HG02884 (cell line): ENCODE data around the gene SLC52A3.

Source experiments
- ATAC-seq: cut with Tn5 transposase; IDR thresholded peaks from one replicate; pipeline ENCODE4 v1.9.1; 2021; ENCODE audit warnings: mild to moderate bottlenecking, moderate library complexity; ENCODE audit not compliant: unreplicated experiment

The SLC52A3 gene

DNA sequence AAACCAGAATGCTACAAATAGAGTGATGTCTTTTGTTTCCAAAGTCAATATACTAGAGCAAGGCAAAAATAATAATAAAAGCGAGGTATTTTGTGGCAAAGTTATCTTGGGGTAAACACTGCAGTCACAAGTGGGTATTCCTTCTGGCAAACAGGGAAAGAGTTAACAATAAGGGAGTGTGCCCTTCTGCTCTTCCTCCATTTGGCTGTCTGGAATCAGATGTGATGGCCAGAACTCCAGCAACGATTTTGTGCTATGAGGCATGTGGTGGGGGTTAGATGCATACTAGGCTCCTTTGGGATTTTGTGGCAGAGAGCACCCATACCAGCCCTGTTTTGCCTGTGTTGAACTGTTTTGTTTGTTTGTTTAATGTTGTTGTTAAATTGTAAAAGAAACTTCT is 2.4 kb upstream of the SLC52A3 start:
- ATAC-seq, result no peak

DNA sequence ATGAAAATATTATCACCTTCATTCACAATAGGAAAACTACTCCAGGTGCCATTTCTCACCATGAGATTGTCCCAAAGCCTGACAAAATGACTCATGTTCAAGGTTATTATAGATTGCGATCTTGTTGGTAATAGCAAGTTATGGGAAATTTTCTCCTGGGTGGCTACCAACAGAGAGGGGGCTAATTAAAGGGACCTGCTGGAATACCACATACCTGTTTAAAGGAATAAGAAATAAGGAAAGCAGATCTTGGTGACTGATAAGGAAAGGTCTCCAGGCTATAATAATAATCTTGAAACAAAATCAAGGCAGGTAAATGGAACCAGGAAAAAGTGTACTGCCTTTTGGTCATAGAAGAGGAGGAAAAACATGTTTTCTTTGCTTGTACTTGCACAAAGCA is 1.4 kb downstream of the SLC52A3 start:
- no peak for ATAC-seq

DNA sequence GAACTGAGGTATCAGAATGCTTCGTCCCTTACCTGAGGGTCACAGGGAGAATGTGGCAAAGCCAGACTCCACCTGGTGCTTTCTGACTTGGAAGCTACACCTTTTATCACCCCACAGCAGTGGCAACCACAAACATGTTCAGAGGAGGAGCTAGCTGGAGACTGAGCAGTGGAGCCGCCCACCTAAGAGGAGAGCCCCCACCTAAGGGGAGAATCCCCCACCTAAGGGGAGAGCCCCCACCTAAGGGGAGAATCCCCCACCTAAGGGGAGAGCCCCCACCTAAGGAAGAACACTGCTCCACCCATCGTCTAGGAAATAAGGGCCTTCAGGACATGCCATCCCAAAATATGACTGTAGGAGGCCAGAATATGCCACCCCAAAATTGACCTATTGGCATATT is 4.0 kb downstream of the SLC52A3 start:
- no peak for ATAC-seq

DNA sequence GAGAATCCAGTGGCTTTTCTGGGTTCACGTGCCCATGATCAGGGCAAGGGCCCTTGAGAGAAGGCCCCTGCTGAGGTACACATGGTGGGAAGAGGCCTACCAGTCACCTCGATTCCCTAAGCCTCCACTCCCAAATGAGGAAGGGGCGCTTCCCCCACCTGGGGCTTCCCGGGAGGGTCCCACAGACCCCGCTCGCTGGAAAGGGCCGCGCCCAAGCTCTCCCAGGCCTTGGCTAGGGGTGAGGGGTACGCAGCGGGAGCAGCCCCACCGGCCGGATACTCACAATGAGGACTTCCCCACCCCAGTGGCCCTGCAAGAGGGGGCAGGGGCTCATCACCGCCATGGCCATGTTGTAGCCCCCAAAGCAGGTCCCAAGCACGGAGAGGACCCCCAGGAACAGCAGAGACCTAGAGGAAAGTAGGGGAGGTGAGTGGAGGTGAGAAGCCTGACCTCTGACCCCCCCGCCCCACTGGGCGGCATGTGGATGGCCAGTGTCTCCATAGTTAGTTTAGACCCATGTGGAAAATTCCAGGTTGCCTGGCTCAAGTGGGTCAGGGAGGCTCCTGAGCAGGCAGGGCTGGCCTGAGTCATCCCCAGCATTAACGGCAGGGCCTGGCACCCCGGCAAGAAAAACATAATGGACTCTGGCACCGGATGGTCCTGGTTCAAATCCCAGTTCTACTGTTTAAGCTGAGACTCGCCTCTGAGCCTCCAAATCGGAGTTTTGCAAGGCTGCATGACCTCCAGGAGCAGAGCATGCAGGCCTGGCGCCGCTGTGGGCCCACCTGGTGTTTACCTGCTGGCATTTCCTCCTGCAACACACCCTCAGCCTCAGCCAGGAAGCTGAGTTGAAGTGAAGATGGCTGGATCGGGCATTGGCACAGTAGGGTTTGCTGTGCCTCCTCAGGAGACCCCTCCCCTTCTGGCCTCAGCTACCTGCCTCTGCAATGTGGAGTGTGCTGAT is 6.6 kb downstream of the SLC52A3 start:
- ATAC-seq, result no peak

DNA sequence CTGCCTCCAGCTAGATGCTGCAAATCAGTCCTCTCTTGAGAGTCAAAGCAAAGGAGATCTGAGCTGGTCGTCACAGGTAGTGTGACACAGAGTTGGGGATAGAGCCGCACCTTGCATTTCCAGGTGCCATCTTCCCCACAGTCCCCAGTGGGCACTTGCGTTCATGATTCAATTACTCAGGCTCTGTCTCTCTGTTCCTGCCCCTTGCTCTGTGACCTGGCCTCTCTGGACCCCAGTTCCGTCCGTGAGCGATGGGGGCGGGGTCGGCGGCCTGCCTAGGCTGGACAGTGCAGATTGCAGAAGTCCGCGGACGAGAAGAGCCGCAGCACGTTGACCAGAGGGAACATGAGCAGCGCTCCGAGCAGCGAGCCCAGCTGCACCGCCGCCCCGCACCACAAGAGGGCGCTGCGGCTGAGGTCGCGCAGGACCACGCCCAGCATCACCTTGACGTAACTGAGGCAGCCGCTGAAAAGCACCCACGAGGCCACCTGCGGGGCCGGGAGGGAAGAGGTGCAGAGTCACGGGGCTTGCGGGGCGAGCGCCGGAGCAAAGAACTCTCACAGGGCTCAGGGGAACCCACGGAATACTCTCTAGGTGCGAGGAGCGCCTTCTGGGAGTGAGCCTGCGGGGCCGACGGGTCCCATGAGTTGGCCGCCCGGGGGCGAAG is 7.4 kb downstream of the SLC52A3 start:
- ATAC-seq, result no peak

DNA sequence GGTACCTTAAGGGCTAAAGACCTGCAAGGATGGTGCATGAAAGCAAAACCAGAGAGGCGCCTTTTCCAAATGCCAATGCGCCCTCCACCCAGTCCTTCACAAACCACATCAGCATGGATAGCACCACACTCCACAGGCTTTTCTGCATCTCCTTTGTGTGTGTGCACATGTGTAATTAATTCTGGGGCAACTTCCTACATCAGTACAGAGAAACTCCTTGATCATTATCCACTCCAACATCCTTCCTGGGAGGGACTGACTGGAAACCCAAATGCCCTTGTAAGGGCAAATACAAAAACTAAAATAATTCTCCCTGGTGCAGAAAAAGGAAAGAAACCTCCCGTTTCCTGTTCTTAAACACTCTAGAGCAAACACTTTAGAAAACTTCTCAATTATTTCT is 10.8 kb downstream of the SLC52A3 start:
- no peak for ATAC-seq

DNA sequence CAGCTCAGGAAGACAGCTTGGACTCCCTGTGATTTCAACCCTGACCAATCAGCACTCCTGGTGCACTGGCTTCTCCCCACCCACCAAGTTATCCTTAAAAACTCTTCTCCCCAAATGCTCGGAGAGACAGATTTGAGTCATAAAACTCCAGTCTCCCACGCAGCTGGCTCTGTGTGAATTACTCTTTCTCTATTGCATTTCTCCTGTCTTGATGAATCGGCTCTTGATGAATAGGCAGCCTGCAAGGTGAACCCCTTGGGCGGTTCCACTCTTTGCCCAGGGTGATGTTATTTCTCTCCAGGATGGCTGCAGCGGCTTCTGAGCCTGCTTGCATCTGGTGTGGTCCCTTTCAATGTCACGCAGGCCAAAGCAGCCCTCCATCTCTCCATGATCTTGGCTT is 12.4 kb downstream of the SLC52A3 start:
- no peak for ATAC-seq

DNA sequence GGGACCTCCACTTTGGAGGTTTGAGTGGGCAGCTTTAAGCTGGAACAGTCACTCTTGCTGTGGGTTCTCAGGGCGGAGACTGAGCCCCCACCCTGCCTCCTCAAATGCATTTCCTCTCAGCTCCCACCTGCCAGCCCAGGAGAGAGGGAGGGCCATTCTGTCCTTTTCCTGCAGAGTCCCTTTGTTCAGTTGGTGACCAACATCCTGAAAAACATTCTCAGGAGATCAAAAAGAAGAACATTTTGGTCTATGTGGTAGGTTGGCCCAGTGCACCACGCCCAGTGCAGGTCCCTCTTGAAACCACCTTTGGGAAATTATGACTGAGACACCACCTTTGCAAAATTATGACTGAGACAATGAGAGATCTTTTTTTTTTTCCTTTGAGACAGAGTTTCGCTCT is 13.4 kb downstream of the SLC52A3 start:
- ATAC-seq, result no peak

DNA sequence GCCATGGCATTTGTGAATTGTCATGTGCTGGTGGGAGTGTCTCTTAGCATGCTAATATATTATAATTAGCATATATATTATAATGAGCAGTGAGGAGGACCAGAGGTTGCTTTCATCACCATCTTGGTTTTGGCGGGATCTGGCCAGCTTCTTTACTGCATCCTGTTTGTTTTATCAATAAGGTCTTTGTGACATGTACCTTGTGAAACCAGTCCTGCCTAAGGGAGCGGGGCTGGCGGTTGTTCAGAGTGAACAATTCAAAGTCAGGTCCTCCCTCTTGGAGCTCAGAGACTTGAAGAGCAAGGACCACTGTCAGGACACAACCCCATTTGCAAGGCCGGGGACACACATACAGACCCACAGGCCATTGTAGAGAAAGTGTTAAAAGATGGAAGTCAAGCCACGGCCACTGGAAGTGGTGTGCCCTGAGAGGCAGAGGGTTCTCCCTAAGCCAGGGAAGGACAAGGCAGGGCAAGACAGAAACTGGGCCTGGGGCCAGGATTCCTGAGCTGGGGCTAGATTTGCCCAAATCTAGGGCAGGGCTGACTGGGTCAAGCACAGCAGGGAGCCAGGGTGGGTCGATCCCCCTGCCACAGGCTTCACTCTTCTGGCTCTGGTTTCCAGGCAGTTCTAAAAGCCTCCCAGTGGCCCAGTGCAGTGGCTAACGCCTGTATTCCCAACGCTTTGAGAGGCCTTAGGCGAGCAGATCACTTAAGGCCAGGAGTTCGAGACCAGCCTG is 14.2 kb downstream of the SLC52A3 start:
- ATAC-seq, result no peak

DNA sequence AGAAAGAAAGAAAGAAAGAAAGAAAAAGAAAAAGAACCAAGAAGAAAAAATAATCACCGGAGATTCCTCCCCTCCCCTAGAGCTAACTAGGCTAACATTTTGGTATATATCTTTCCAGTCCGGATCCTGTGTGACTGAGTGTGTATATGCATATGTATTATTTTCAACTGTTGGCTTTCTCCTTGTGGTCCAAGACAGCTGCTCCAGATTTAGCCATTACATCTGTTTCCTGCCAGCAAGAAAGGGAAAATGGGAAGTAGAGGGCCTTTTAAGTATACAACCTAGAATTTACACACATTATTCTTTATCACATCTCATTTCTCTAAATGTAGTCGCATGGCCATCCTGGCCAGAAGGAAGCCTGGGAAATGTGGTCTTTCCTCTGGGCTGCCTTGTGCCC is 15.2 kb downstream of the SLC52A3 start:
- ATAC-seq, result no peak

DNA sequence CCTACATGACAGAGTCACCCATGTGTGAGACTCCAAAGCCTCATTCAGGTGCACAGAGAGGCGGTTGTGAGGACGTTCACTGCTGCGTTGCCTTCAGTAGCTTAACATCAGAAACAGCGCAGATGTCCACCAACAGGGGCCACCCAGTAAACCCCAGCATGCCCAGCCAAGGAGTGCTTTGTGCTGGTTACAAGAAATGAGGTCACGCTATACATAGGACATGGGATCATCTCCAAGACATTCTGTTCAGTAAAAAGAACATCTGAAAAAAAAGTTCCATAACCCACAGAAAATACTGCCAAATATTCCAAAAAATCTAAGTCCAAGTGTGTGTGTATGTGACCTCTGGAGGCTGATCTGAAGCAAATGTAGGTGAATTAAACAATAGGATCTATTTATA is 16.0 kb downstream of the SLC52A3 start:
- no peak for ATAC-seq

DNA sequence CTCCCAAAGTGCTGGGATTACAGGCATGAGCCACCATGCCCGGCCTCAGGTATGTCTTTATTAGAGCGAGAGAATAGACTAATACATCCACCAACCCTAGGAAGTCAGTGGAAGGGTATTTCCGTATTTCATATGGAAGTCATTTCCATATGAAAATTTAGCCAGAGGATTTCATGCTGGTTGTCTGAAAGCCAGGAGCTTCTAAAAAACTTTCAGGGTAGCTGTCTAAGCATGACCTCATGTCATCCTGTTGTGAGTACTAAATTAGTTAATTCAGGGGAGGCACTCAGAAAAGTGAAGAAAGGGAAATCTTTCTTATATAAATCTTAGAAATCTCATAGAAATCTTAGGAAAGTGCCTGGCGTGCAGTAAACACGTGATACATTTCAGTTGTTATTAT is 16.5 kb downstream of the SLC52A3 start:
- ATAC-seq, result no peak

DNA sequence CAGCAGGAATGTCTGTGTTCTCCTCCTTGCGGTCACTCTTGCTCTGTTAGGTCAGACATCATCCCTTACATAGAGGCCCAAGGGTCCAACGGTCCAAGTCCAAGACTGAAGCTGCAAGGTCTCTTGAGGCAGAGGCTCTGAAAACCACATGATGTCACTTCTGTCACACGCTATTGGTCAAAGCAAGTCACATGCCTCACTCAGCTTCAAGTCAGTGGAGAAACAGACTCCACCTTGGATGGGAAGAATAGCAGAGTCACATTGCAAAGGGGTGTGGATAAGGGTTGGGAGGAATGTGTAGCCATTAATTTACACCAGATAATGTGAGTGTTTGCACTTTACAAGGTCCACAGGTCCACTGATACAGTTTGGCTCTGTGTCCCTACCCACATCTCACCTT is 17.5 kb downstream of the SLC52A3 start:
- no peak for ATAC-seq

DNA sequence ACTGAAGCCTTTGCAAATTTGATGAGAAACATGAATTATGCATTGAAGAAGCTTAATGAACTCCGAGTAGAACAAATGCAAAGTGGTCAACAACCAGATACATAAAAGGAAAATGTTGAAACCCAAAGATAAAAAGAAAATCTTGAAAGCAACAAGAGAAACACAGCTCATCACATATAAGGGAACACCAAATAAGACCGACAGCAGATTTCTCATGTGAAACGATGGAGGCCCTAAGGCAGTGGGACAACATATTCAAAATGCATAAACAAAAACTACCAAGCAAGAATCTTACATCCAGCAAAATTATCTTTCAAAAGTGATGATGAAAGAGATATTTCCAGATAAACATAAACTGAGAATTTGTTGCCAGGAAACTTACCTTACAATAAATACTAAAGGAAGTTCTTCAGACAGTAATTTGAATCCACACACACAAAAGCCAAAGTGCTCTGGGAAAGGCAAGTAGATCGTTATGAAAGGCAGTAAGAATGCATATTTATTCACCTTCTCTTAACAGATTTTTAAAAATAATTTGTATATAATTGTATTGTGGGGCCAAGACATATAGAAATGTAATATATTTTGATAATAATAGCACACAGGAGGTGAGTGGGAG is 22.5 kb downstream of the SLC52A3 start:
- no peak for ATAC-seq

DNA sequence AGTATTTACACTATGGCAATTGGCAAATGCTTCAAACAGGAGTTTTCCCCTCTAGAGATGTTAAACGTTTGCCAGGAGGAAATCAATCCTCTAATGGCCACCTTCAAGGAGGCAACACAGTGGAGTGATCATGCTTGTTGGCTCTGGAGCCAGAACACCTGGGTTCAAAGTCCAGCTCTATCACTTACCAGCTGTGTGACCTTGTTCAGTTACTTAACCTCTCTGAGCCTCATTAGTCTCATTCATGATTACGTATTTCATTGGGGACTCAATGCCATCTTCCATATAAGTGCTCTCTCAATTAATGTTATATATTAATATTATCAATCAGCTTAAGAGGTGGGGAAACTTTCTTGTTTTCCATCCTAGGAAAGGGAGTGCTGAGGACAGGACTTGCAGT is 26.1 kb downstream of the SLC52A3 start:
- ATAC-seq, result no peak

DNA sequence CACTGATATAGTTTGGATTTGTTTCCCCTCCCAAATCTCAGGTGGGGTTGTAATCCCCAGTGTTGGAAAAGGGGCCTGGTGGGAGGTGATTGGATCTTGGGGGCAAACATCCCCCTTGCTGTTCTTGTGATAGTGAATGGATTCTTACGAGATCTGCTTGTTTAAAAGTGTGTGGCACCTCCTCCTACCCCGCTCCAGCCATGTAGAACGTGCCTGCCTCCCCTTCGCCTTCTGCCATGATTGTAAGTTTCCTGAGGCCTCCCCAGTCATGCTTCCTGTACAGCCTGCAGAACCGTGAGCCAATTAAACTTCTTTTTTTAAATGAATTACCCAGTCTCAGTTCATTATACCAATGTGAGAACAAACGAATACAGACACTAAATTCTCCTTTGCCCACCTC is 26.7 kb downstream of the SLC52A3 start:
- ATAC-seq, result no peak

DNA sequence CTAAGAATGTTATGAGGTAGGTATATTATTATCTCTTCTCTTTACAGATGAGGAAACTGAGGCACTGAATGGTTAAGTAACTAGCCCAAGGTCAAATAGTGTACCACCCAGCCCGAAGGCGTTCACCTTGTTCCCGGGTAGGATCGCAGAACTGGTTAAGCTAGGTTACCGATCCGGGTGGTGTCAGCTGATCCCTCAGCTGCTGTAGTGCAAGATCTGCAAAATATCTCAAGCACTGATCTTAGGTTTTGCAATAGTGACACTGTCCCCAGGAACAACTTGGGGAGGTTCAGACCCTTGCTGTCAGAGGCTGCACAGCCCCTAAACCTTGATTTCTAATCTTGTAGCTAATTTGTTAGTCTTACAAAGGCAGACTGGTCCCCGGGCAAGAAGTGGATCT is 28.1 kb downstream of the SLC52A3 start:
- ATAC-seq, result no peak

DNA sequence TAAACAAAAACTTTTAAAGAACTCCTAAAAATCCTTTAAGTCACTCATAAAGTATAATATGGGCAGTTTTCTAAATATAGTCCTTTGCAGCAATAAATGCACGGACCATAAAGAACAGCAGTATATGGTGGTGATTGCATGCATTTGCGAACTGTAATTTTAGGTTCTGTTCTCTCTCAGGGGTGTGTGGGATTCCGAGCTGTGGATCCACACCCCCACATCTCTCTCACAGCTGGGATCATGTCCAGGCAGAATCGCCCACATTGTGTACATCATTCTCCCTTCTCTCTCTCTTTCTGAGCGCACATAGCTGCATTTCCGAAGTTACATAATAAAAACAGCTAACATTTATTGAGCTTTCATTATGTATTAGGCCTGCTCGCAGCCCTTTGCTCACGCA is 28.6 kb downstream of the SLC52A3 start:
- no peak for ATAC-seq

DNA sequence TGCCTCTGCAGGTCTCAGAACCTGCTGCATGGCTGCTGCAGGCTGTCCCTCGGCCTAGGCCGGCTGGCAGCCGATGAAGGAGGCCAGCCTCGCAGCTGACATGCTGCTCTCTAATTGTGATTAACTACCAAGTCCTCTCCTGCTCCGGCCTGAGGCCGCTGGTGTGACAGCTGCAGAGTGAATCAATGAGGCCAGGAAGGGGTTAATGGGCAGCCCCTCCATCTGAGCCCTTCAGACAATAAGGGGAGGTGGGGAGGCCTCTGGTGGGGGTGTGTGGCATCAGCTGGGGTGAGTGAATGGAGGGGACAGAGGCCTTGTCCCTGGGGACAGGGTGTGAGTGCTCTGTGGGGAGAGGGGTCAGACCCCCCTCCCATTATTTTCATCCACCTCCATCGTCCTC is 34.4 kb downstream of the SLC52A3 start:
- ATAC-seq, result no peak

DNA sequence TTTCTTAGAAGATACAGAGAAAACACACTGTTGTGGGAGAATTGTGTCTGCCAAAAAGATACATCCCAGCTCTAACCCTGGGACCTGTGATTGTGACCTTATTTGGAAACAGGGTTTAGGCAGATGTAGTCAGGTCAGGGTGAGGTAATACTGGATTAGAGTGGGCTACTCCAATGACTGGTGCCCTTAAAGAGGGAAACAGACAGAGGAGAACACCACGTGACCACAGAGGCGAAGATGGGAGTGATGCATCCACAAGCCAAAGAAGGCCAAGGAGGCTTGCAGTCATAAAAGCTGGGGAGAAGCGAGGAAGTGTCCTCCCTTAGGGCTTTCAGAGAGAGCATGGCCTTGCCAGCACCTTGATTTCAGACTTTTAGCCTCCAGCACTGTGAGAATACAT is 35.6 kb downstream of the SLC52A3 start:
- ATAC-seq, result no peak

DNA sequence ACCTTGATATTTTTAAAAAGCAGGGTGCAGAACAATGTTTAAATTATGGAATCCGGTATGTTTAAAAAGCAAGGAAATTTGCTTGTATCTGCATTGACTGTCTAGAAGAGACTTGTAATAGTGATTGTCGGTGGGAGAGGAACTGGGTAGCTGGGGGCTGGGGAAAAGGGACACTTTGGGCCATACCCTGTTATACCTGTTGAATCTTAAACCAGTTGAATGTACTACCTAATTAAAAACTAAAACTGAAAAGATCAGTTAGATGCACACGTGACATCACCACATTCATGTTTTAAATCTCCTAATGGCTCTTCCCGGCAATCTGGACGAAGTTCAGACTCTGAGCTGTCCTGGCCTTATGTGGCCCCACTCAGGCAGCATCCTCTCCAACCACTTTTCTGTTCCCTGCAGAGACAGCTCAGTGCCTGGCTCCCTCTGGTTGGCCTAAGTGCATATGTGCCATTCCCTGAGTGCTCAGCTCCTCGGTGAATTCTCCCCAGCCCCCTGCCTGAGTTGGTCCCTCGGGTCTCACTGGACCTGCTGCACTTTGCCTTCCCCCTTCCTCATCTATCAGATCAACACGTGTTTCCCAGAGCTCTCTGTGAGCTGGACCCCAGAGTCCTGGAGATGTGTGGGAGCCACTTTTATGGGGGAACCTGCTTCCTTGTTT is 36.3 kb downstream of the SLC52A3 start:
- ATAC-seq, result no peak
